GM12874 (cell line): ENCODE data around the gene EIF1B.

Experiments used
- CTCF ChIP-seq: IDR thresholded peaks from 2 replicates; pipeline ENCODE4 v1.5.1; 2011; ENCODE audit warnings: low read depth, mild to moderate bottlenecking, control low read depth, low read length, moderate library complexity; ENCODE audit not compliant: insufficient read depth

The EIF1B gene

GRCh38 chr3:40299130-40299720, 10.3 kb upstream of the EIF1B start:
- TF ChIP-seq CTCF = no peak

- no peak for TF ChIP-seq CTCF
Measured at GRCh38 chr3:40299721-40300335, 9.7 kb upstream of the EIF1B start.

GRCh38 chr3:40302784-40303183, 6.7 kb upstream of the EIF1B start:
- no peak for TF ChIP-seq CTCF

- TF ChIP-seq CTCF = no peak
Measured at GRCh38 chr3:40304352-40304751, 5.2 kb upstream of the EIF1B start.

GRCh38 chr3:40306336-40306735, 3.2 kb upstream of the EIF1B start:
- no peak for TF ChIP-seq CTCF

GRCh38 chr3:40307176-40307575, 2.3 kb upstream of the EIF1B start:
- no peak for TF ChIP-seq CTCF

GRCh38 chr3:40308725-40309417, 636 bp upstream of the EIF1B start:
- TF ChIP-seq CTCF = no peak
